ENCODE measurements around the gene CALCOCO2. TPM values are rescaled to one million over a fixed set of nuclear protein-coding genes. Genes with fewer than 3 reads are reported as not detected.

CALCOCO2 gene, protein sequence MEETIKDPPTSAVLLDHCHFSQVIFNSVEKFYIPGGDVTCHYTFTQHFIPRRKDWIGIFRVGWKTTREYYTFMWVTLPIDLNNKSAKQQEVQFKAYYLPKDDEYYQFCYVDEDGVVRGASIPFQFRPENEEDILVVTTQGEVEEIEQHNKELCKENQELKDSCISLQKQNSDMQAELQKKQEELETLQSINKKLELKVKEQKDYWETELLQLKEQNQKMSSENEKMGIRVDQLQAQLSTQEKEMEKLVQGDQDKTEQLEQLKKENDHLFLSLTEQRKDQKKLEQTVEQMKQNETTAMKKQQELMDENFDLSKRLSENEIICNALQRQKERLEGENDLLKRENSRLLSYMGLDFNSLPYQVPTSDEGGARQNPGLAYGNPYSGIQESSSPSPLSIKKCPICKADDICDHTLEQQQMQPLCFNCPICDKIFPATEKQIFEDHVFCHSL
- 100 to 1,000 TPM; 167 to 302 (median 232) TPM for total RNA-seq

DNA sequence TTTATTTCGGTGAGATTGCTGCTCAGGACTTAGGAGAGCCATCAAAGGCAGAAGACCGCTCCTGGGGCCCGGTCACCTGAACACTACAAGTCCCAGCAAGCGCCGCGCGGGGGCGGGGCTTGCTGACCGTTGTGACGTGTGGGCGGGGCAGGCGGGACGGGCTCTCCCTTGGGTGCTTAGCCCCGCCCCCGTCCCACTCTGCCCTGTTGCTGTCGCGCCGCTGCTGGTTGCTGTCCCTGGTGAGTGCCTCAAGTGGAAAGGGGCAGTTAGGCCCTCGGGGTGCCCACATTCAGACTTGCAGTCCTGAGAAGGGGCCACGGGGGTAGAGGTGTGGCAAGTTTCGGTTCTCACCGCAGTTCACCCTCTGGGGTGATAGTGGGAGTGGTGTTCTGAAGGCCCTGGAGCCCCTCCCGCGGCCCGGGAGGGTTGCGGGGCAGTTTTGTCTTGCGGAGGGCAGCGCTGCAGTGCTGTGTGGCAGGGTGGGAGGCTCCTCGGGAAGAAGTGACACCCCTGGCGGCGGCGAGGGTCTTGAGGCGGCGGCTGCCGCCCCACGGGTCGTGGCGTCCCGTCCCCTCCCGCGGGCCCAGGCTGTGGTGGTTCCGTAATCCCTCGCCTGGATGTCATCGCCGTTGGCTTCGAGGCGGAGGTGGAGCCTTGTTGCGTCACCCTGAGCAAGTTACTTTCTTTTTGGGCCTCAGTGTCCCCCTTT, at the start of gene CALCOCO2:
CALCOCO2 (plus strand) TSS at position 196 of the 709 bp plus-strand sequence. CDS start 10,673 bp downstream, outside the sequence.
- H3K4me1 ChIP-seq = peaks cover 0 to 45% (median 22%) of the 10 kb centered on the region in 4 donors
- 0 to 1% methylated on average over 27 to 45 of the region's 48 CpGs for WGBS, 2 donors
- H3K9me3 ChIP-seq = no peaks in the 10 kb centered on the region

GRCh38 chr17:48787828-48788227, 43.0 kb upstream of the CALCOCO2 start:
- no peaks in the 10 kb centered on the region for H3K36me3 ChIP-seq
- no peaks in the 10 kb centered on the region for H3K4me1 ChIP-seq
- TF ChIP-seq, protein P1, sequence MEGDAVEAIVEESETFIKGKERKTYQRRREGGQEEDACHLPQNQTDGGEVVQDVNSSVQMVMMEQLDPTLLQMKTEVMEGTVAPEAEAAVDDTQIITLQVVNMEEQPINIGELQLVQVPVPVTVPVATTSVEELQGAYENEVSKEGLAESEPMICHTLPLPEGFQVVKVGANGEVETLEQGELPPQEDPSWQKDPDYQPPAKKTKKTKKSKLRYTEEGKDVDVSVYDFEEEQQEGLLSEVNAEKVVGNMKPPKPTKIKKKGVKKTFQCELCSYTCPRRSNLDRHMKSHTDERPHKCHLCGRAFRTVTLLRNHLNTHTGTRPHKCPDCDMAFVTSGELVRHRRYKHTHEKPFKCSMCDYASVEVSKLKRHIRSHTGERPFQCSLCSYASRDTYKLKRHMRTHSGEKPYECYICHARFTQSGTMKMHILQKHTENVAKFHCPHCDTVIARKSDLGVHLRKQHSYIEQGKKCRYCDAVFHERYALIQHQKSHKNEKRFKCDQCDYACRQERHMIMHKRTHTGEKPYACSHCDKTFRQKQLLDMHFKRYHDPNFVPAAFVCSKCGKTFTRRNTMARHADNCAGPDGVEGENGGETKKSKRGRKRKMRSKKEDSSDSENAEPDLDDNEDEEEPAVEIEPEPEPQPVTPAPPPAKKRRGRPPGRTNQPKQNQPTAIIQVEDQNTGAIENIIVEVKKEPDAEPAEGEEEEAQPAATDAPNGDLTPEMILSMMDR (IDR thresholded peaks at IDR 0.05) = no peak
- no peak for TF ChIP-seq EP300 (IDR thresholded peaks at IDR 0.05)
- TF ChIP-seq POLR2A (IDR thresholded peaks at IDR 0.05) = no peak
- H3K4me3 ChIP-seq = no peak overlapping the region
- no peaks in the 10 kb centered on the region for H3K9me3 ChIP-seq
- peaks cover 0 to 27% of the 10 kb centered on the region in 2 donors for H3K27me3 ChIP-seq
- DNase-seq (ENCODE audit: low spot score in 2 of 2) = no peak
- WGBS, 2 donors = 62% methylated on average over 7 of the region's 7 CpGs
- no peak overlapping the region for H3K27ac ChIP-seq

More for the DNA sequence above, at the start of gene CALCOCO2:
- Histone ChIP-seq H3K36me3 (no peaks in the 10 kb centered on the region), H3K4me3 (peak within 1 kb of the TSS; percentile 70 to 96 (median 77)), H3K27ac (peak within 1 kb of the TSS; percentile 96 to 99 (median 96)), H3K27me3 (no peaks in the 10 kb centered on the region)
- TF ChIP-seq EP300 (IDR thresholded peaks at IDR 0.05) (peak; percentile 86 to 99), POLR2A (IDR thresholded peaks at IDR 0.05) (peak; percentile 95 to 98)
- TF ChIP-seq, protein P1 (IDR thresholded peaks at IDR 0.05) = peak in 3 of 5 experiments; percentile 23 to 66 (median 56)
- DNase-seq (ENCODE audit: low spot score in 2 of 2) = peak; percentile 94 to 95

DNA sequence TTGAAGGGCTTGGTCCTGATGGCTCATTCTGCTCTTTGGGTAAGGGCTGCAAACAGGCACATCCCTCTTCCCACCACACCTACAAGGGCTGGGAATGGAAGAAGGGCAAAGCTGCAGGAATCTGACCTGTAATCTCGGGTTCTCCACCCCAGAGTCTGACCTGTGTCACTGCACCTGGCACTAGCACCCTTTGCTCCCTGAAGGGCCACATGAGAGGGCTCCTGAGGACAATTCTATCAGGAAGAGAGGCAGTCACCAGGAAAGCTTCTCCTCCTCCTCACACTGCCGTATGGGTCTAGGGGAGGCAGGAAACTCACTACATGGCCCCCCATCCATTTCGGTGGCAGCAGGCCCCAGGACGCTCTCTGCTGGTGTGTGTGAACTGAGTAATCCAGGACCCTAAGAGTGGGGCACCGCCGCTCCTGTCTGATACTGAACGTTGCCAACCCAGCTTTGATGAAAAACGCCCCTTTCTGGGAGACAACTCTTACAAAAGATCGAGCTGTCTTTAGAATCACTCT, 40.2 kb upstream of the CALCOCO2 start:
- 24 to 29% methylated on average over 9 of the region's 9 CpGs for WGBS, 2 donors
- no peaks in the 10 kb centered on the region for H3K9me3 ChIP-seq
- H3K36me3 ChIP-seq = no peaks in the 10 kb centered on the region
- H3K27me3 ChIP-seq = peaks cover 0 to 31% of the 10 kb centered on the region in 2 donors
- no peaks in the 10 kb centered on the region for H3K4me1 ChIP-seq
- TF ChIP-seq, protein P1 (IDR thresholded peaks at IDR 0.05) = no peak
- no peak for TF ChIP-seq POLR2A (IDR thresholded peaks at IDR 0.05)
- TF ChIP-seq EP300 (IDR thresholded peaks at IDR 0.05) = no peak
- no peak overlapping the region for H3K27ac ChIP-seq
- no peak overlapping the region for H3K4me3 ChIP-seq
- no peak for DNase-seq (ENCODE audit: low spot score in 2 of 2)

DNA sequence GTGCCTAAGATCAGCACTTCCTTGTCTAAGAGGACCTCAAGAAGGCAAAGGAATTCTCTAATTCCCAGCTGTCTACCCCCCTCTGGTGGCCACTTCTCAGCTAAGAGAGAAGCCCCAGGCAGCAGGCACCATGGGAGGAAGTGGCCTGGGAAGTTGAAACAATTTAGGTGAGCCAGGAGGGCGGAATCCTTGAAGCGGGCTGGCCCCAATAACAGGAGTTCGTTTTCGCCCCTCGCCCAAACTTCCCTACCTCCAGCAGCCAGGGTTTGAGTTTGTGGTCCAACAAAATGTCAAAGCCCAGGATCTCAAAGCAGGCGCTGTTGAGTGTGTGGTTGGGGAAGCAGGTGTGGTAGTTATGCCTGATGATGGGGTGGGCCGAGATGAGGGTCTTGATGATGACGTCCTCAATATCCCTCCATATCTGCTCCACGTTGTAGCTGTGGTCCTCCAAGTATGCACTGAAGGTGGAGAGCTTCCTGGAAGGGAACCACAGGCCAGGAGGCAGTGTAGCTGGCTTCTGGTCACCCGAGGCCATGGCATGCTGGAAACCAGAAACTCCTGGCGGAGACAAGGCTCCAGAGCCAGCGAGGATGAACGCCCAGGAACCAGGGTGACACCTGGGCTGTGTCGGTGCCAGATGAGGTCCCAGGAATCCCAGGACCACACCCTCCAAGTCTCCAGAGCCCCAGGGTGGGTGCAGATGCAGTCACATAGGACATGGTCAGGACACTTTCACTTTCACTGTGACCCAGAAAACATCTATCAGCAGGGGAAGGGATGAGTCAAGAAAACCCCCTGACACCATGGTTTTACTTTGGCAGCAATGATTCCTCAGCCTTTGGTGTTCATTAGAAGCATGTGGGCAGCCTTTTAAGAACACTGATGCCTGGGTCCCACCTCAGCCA, 39.5 kb upstream of the CALCOCO2 start:
- H3K27me3 ChIP-seq = peaks cover 0 to 31% of the 10 kb centered on the region in 2 donors

More for the DNA sequence above, 39.5 kb upstream of the CALCOCO2 start:
- Histone ChIP-seq H3K36me3 (no peaks in the 10 kb centered on the region), H3K4me1 (no peaks in the 10 kb centered on the region), H3K4me3 (no peak overlapping the region), H3K27ac (no peak overlapping the region), H3K9me3 (no peaks in the 10 kb centered on the region)
- peak; percentile 22 to 87 for DNase-seq (ENCODE audit: low spot score in 2 of 2)
- TF ChIP-seq POLR2A (IDR thresholded peaks at IDR 0.05) (no peak), EP300 (IDR thresholded peaks at IDR 0.05) (no peak)
- TF ChIP-seq, protein P1 (IDR thresholded peaks at IDR 0.05) = peak; percentile 54 to 71 (median 58)
- 48 to 60% methylated on average over 13 of the region's 14 CpGs for WGBS, 2 donors

Measured in tibial nerve (tissue), 4 donors.